ENCODE results near the gene C2.

The C2 gene

GRCh38 chr6:31958412-31958740 is 30.9 kb downstream of the C2 start:
- DNase-seq (ENCODE audit: low read depth in 1 of 2, low spot score in 1 of 2), result no peak
- TF ChIP-seq JUND (IDR thresholded peaks at IDR 0.05; ENCODE audit: low read depth), result no peak
- in situ Hi-C loops (cut with HindIII; ENCODE audit: low pct_unique_long_range_greater_than_20kb, low sequenced_read_pairs), result no loop called here

GRCh38 chr6:31958741-31959739 is 31.5 kb downstream of the C2 start, which contains the start of the genes NELFE and SKIC2:
Gene NELFE, minus strand, starts transcription at chr6:31958971. Its CDS starts 525 bp downstream, at chr6:31958446.
Gene SKIC2, plus strand, starts transcription at chr6:31959175. Its CDS starts 18 bp downstream, at chr6:31959193.
- in situ Hi-C loops (cut with HindIII; ENCODE audit: low pct_unique_long_range_greater_than_20kb, low sequenced_read_pairs), result no loop called here
- peak; percentile 98 for DNase-seq (ENCODE audit: low read depth in 1 of 2, low spot score in 1 of 2)
- TF ChIP-seq JUND (IDR thresholded peaks at IDR 0.05; ENCODE audit: low read depth), result no peak

GRCh38 chr6:31961616-31962015 is 34.1 kb downstream of the C2 start:
- no peak for DNase-seq (ENCODE audit: low read depth in 1 of 2, low spot score in 1 of 2)
- TF ChIP-seq JUND (IDR thresholded peaks at IDR 0.05; ENCODE audit: low read depth), result no peak
- in situ Hi-C loops (cut with HindIII; ENCODE audit: low pct_unique_long_range_greater_than_20kb, low sequenced_read_pairs), result no loop called here

- no peak for TF ChIP-seq JUND (IDR thresholded peaks at IDR 0.05; ENCODE audit: low read depth)
- no peak for DNase-seq (ENCODE audit: low read depth in 1 of 2, low spot score in 1 of 2)
- in situ Hi-C loops (cut with HindIII; ENCODE audit: low pct_unique_long_range_greater_than_20kb, low sequenced_read_pairs), result no loop called here
These were observed 36.4 kb downstream of the C2 start for GRCh38 chr6:31963921-31964320.

- no peak for TF ChIP-seq JUND (IDR thresholded peaks at IDR 0.05; ENCODE audit: low read depth)
- in situ Hi-C loops (cut with HindIII; ENCODE audit: low pct_unique_long_range_greater_than_20kb, low sequenced_read_pairs), result no loop called here
- DNase-seq (ENCODE audit: low read depth in 1 of 2, low spot score in 1 of 2), result no peak
These were observed 38.2 kb downstream of the C2 start for GRCh38 chr6:31965700-31966099.

GRCh38 chr6:31966506-31966905 is 39.0 kb downstream of the C2 start:
- in situ Hi-C loops (cut with HindIII; ENCODE audit: low pct_unique_long_range_greater_than_20kb, low sequenced_read_pairs), result no loop called here
- no peak for DNase-seq (ENCODE audit: low read depth in 1 of 2, low spot score in 1 of 2)
- TF ChIP-seq JUND (IDR thresholded peaks at IDR 0.05; ENCODE audit: low read depth), result no peak

- in situ Hi-C loops (cut with HindIII; ENCODE audit: low pct_unique_long_range_greater_than_20kb, low sequenced_read_pairs), result no loop called here
- no peak for DNase-seq (ENCODE audit: low read depth in 1 of 2, low spot score in 1 of 2)
- no peak for TF ChIP-seq JUND (IDR thresholded peaks at IDR 0.05; ENCODE audit: low read depth)
These were observed 39.7 kb downstream of the C2 start for GRCh38 chr6:31966997-31967925.

GRCh38 chr6:31967926-31968320 is 40.4 kb downstream of the C2 start:
- in situ Hi-C loops (cut with HindIII; ENCODE audit: low pct_unique_long_range_greater_than_20kb, low sequenced_read_pairs), result no loop called here
- TF ChIP-seq JUND (IDR thresholded peaks at IDR 0.05; ENCODE audit: low read depth), result no peak
- DNase-seq (ENCODE audit: low read depth in 1 of 2, low spot score in 1 of 2), result no peak

- in situ Hi-C loops (cut with HindIII; ENCODE audit: low pct_unique_long_range_greater_than_20kb, low sequenced_read_pairs), result no loop called here
- no peak for DNase-seq (ENCODE audit: low read depth in 1 of 2, low spot score in 1 of 2)
- no peak for TF ChIP-seq JUND (IDR thresholded peaks at IDR 0.05; ENCODE audit: low read depth)
These were observed 40.8 kb downstream of the C2 start for GRCh38 chr6:31968326-31968725.

- in situ Hi-C loops (cut with HindIII; ENCODE audit: low pct_unique_long_range_greater_than_20kb, low sequenced_read_pairs), result no loop called here
- no peak for TF ChIP-seq JUND (IDR thresholded peaks at IDR 0.05; ENCODE audit: low read depth)
- DNase-seq (ENCODE audit: low read depth in 1 of 2, low spot score in 1 of 2), result no peak
These were observed 41.5 kb downstream of the C2 start for GRCh38 chr6:31968791-31969711.

- DNase-seq (ENCODE audit: low read depth in 1 of 2, low spot score in 1 of 2), result no peak
- in situ Hi-C loops (cut with HindIII; ENCODE audit: low pct_unique_long_range_greater_than_20kb, low sequenced_read_pairs), result no loop called here
- TF ChIP-seq JUND (IDR thresholded peaks at IDR 0.05; ENCODE audit: low read depth), result no peak
These were observed 42.4 kb downstream of the C2 start for GRCh38 chr6:31969712-31970603.
